ENCODE data around the gene ST6GALNAC1. TPM values are rescaled to one million over a fixed set of nuclear protein-coding genes. Genes with fewer than 3 reads are reported as not detected.
"Not testable (repeated sequence)": the region's sequence is repeated elsewhere in the genome, so short reads cannot be mapped to it uniquely, and the experiment has no call there.

Gene ST6GALNAC1
- total and polyA plus RNA-seq, 5 donors: 2.4 to 5.0 (median 3.2) TPM

DNA sequence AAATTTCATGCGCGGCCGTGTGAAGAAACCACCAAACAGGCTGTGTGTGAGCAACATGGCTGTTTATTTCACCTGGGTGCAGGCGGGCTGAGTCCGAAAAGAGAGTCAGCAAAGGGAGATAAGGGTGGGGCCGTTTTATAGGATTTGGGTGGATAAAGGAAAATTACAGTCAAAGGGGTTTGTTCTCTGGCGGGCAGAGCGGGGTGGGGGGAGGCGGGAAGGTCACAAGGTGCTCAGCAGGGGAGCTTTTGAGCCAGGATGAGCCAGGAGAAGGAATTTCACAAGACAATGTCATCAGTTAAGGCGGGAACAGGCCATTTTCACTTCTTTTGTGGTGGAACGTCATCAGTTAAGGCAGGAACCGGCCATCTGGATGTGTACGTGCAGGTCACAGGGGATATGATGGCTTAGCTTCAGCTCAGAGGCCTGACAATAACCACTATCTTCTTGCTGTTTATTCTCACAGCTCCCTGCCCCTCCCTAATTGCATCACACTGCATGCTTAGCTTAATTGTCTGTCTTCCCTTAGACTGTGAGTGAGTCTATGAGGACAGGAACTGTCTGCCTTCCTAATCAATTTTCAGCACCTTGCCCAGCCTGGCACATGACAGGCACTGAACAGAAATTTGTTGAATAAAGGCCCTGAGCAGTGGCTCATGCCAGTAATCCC lies 32.3 kb downstream of the ST6GALNAC1 start:
- H3K4me1 ChIP-seq (ENCODE audit: control insufficient read depth, insufficient read depth, low read length); H3K4me3 ChIP-seq (ENCODE audit: low read length); ATAC-seq; H3K27ac ChIP-seq (ENCODE audit: low read length); DNase-seq; H3K27me3 ChIP-seq (ENCODE audit: control insufficient read depth, insufficient read depth); H3K9me3 ChIP-seq (ENCODE audit: control insufficient read depth, low read length): not testable (repeated sequence)
- intact Hi-C loops (cut with DNase I): loop anchor here in 1 of 4 donors (5.0 kb wide), 1 partner anchor 34 kb away; no protein-coding TSS in a partner anchor
- 66% methylated on average over 13 of the region's 13 CpGs for WGBS

DNA sequence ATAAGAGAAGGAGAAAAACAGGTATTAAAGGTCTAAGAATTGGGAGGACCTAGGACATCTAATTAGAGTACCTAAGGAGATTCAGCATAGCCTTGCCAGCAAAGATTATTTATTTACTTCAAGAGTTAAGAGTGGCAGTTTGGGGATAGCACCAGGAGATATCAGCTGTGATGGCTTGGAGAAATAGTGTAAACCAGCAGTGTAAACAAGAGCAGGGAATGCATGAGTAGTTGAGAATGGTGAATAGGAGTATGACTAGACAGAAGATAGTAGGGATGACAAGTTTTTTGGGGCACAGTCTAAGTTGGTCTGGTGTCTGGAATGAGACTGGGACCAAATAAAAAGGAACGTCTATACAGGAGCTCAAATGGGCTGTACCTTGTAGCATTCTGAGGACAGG lies 36.9 kb downstream of the ST6GALNAC1 start:
- H3K27ac ChIP-seq (ENCODE audit: low read length); H3K4me1 ChIP-seq (ENCODE audit: control insufficient read depth, insufficient read depth, low read length); ATAC-seq; H3K27me3 ChIP-seq (ENCODE audit: control insufficient read depth, insufficient read depth); H3K4me3 ChIP-seq (ENCODE audit: low read length); DNase-seq; intact Hi-C loops (cut with DNase I); H3K9me3 ChIP-seq (ENCODE audit: control insufficient read depth, low read length): not testable (repeated sequence)
- 76% methylated on average over 1 of the region's 1 CpG for WGBS

- H3K27ac ChIP-seq (ENCODE audit: low read length): peak overlapping the region; percentile 64
- ATAC-seq (no peak), DNase-seq (no peak)
- intact Hi-C loops (cut with DNase I): no loop called here
- H3K9me3 ChIP-seq (ENCODE audit: control insufficient read depth, low read length): no peaks in the 10 kb centered on the region
- 81% methylated on average over 8 of the region's 8 CpGs for WGBS
- peaks cover 8% of the 10 kb centered on the region for H3K4me1 ChIP-seq (ENCODE audit: control insufficient read depth, insufficient read depth, low read length)
- no peak overlapping the region for H3K4me3 ChIP-seq (ENCODE audit: low read length)
- no peaks in the 10 kb centered on the region for H3K27me3 ChIP-seq (ENCODE audit: control insufficient read depth, insufficient read depth)
Observed at GRCh38 chr17:76601065-76601464, 42.5 kb downstream of the ST6GALNAC1 start.

- Histone ChIP-seq H3K27ac (ENCODE audit: low read length) (no peak overlapping the region), H3K4me3 (ENCODE audit: low read length) (no peak overlapping the region), H3K9me3 (ENCODE audit: control insufficient read depth, low read length) (no peaks in the 10 kb centered on the region), H3K27me3 (ENCODE audit: control insufficient read depth, insufficient read depth) (no peaks in the 10 kb centered on the region), H3K4me1 (ENCODE audit: control insufficient read depth, insufficient read depth, low read length) (peaks cover 8% of the 10 kb centered on the region)
- ATAC-seq: peak in 1 of 2 donors; percentile 30
- 64% methylated on average over 17 of the region's 17 CpGs for WGBS
- no peak for DNase-seq
- intact Hi-C loops (cut with DNase I): no loop called here
Observed at GRCh38 chr17:76599694-76600460, 43.7 kb downstream of the ST6GALNAC1 start.

DNA sequence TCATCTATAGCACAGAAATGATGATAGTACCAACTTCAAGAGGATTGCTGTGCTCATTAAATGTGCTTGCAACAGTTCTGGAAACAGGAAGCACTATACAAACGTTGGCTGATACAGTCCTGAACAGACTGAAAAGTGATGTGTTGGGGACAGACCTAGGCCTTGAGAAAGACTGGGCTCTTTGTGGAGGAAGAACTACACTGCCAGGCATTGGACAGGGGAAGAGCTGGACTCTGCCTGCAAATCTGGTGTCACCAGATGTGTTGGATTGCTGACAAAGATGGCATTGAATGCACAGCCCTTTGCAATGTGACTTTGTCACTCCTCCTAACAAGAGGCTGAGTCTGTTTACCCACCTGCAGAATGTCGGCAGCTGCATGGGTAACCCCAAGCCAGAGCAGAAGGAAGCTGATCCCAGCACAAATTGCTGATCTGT lies 45.5 kb downstream of the ST6GALNAC1 start:
- H3K27me3 ChIP-seq (ENCODE audit: control insufficient read depth, insufficient read depth): no peaks in the 10 kb centered on the region
- H3K27ac ChIP-seq (ENCODE audit: low read length): peak overlapping the region; percentile 30
- ATAC-seq: peak; percentile 4 to 63
- DNase-seq: no peak
- peaks cover 8% of the 10 kb centered on the region for H3K4me1 ChIP-seq (ENCODE audit: control insufficient read depth, insufficient read depth, low read length)
- no peak overlapping the region for H3K4me3 ChIP-seq (ENCODE audit: low read length)
- intact Hi-C loops (cut with DNase I): no loop called here
- no peaks in the 10 kb centered on the region for H3K9me3 ChIP-seq (ENCODE audit: control insufficient read depth, low read length)
- 46% methylated on average over 2 of the region's 2 CpGs for WGBS

- peak in 1 of 2 donors; percentile 44 for ATAC-seq
- intact Hi-C loops (cut with DNase I): no loop called here
- no peak overlapping the region for H3K27ac ChIP-seq (ENCODE audit: low read length)
Observed at GRCh38 chr17:76597156-76598003, 46.2 kb downstream of the ST6GALNAC1 start.

GRCh38 chr17:76594690-76595089 lies 48.9 kb downstream of the ST6GALNAC1 start:
- Histone ChIP-seq H3K27ac (ENCODE audit: low read length) (no peak overlapping the region), H3K27me3 (ENCODE audit: control insufficient read depth, insufficient read depth) (no peaks in the 10 kb centered on the region), H3K4me3 (ENCODE audit: low read length) (no peak overlapping the region), H3K9me3 (ENCODE audit: control insufficient read depth, low read length) (no peaks in the 10 kb centered on the region), H3K4me1 (ENCODE audit: control insufficient read depth, insufficient read depth, low read length) (peaks cover 5% of the 10 kb centered on the region)
- no peak for ATAC-seq
- intact Hi-C loops (cut with DNase I): no loop called here
- no peak for DNase-seq
- WGBS: 74% methylated on average over 3 of the region's 3 CpGs

More at GRCh38 chr17:76597156-76598003, 46.2 kb downstream of the ST6GALNAC1 start:
- no peak overlapping the region for H3K4me3 ChIP-seq (ENCODE audit: low read length)
- H3K9me3 ChIP-seq (ENCODE audit: control insufficient read depth, low read length): no peaks in the 10 kb centered on the region
- H3K27me3 ChIP-seq (ENCODE audit: control insufficient read depth, insufficient read depth): no peaks in the 10 kb centered on the region
- H3K4me1 ChIP-seq (ENCODE audit: control insufficient read depth, insufficient read depth, low read length): peaks cover 8% of the 10 kb centered on the region
- WGBS: 67% methylated on average over 12 of the region's 12 CpGs
- no peak for DNase-seq

- no peak overlapping the region for H3K4me3 ChIP-seq (ENCODE audit: low read length)
- H3K27ac ChIP-seq (ENCODE audit: low read length): no peak overlapping the region
- no peaks in the 10 kb centered on the region for H3K9me3 ChIP-seq (ENCODE audit: control insufficient read depth, low read length)
- ATAC-seq (no peak), DNase-seq (no peak)
- peaks cover 5% of the 10 kb centered on the region for H3K4me1 ChIP-seq (ENCODE audit: control insufficient read depth, insufficient read depth, low read length)
- no peaks in the 10 kb centered on the region for H3K27me3 ChIP-seq (ENCODE audit: control insufficient read depth, insufficient read depth)
- 78% methylated on average over 4 of the region's 4 CpGs for WGBS
- intact Hi-C loops (cut with DNase I): no loop called here
Observed at GRCh38 chr17:76593959-76594358, 49.6 kb downstream of the ST6GALNAC1 start.

DNA sequence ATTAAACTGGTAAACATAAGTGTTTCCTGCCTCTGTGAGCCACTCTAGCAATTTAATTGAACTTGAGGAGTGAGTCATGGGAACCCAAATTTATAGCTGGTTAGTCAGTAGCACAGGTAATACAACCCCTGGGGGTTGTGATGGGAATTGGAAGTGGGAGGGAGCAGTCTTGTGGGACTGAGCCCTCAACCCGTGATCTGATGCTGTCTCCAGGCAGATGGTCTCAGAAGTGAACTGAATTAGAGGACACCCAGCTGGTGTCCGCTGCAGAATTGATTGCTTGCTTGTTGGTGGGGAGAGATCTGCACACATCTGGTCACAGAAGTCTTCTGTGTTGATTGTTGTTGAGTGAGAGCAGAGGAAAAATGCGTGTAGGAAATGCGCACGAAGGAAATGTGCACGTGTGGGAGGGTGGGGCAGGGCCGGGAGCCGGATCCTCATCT lies 50.2 kb downstream of the ST6GALNAC1 start:
- H3K27me3 ChIP-seq (ENCODE audit: control insufficient read depth, insufficient read depth): no peaks in the 10 kb centered on the region
- WGBS: 58% methylated on average over 8 of the region's 8 CpGs
- DNase-seq (no peak), ATAC-seq (no peak)
- H3K27ac ChIP-seq (ENCODE audit: low read length): no peak overlapping the region
- H3K9me3 ChIP-seq (ENCODE audit: control insufficient read depth, low read length): no peaks in the 10 kb centered on the region
- intact Hi-C loops (cut with DNase I): no loop called here
- H3K4me1 ChIP-seq (ENCODE audit: control insufficient read depth, insufficient read depth, low read length): peaks cover 5% of the 10 kb centered on the region
- no peak overlapping the region for H3K4me3 ChIP-seq (ENCODE audit: low read length)

DNA sequence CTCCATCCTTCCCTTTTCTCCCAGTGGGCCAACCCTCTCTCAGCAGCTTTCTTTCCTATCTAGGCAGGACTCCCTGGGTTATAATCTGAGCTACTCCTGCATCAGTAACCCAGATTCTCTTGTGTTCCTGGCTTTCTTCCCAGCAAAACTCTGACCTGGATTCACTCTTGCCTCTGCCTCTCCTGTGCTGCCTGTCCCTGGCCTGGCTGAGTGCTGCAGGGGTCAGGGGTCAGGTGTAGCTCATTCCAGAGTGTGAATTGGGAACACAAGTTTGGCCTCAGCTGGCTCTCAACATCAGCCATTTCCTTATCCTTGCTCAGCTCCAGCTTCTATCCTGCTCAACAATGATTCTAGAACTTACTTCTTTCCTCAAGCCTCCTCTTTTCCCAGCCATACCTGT lies 55.4 kb downstream of the ST6GALNAC1 start:
- H3K27me3 ChIP-seq (ENCODE audit: control insufficient read depth, insufficient read depth): no peaks in the 10 kb centered on the region
- H3K9me3 ChIP-seq (ENCODE audit: control insufficient read depth, low read length): no peaks in the 10 kb centered on the region
- DNase-seq (no peak), ATAC-seq (no peak)
- no peak overlapping the region for H3K4me3 ChIP-seq (ENCODE audit: low read length)
- no peak overlapping the region for H3K27ac ChIP-seq (ENCODE audit: low read length)
- no peaks in the 10 kb centered on the region for H3K4me1 ChIP-seq (ENCODE audit: control insufficient read depth, insufficient read depth, low read length)
- intact Hi-C loops (cut with DNase I): loop anchor here in 2 of 4 donors (5.0 to 10.0 kb wide), 2 partner anchors 63 to 66 kb away; no protein-coding TSS in a partner anchor

Measured in right cardiac atrium (tissue), 5 donors.